RCC 7860 (cell line): ENCODE data around the gene RHBDD2.
"Not testable (repeated sequence)": the region's sequence is repeated elsewhere in the genome, so short reads cannot be mapped to it uniquely, and the experiment has no call there.

Experiments
- DNase-seq: peaks from one replicate; pipeline ENCODE4 v3.0.0-alpha.2; 2015; ENCODE audit warnings: low spot score
- FAIRE-seq: peaks from 2 replicates; lab custom pipeline; 2012; peaks lifted over from hg19 to GRCh38; lab: Jason Lieb, UNC

Gene RHBDD2

DNA sequence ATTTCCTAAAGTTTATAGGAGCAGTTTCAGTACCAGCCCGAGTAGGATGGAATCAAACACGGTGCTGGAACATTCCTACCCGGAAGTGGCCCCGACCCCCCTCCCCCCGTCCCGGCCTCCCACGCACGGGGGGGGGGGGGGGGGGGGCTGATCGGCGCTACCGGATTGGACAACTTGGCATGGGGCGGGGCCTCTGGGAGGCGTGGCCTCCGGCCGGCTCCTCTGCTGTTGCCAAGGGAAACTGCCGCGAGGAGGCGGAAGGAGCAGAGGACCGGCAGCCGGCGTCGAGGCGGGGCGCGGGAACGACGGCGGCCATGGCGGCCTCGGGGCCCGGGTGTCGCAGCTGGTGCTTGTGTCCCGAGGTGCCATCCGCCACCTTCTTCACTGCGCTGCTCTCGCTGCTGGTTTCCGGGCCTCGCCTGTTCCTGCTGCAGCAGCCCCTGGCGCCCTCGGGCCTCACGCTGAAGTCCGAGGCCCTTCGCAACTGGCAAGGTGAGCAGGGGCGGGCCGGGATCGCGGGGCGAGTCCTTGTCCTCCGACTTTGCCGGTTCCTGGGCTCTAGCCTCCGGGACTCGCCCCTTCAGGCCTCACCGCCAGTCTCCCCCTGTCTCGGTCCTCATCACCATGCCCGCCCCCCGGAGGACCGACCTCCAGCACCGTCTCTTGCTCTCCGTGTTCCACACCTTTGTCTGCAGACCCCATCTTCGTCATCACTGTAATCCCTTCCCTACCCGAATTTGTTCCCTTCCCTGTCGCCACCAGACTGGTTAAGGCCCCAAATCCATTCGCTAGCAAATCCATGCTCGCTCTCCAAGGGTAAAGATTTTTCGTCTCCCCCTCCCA, at the start of gene RHBDD2:
Gene RHBDD2 (plus strand): TSS at position 266 of the 843 bp plus-strand sequence. CDS start 49 bp downstream, at position 315.
- DNase-seq (peak; percentile 91), FAIRE-seq (no peak)

DNA sequence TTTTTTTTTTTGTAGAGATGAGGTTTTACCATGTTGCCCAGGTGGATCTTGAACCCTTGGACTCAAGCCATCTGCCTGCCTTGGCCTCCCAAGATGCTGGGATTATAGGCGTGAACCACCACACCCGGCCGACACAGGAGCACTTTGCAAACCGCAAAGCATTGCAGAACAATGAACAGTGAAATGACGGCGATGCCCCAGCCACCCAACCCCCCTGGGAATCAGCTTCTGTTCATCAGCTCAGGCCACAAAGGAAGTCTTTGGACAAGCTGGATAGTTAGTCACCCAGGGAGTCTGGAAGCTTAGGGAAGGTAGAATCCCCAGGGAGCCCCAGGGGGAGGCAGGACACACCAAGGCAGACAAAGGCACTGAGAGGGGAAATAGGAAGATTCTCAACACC, 49.2 kb upstream of the RHBDD2 start:
- FAIRE-seq (peak; percentile 90), DNase-seq (peak; percentile 84)

DNA sequence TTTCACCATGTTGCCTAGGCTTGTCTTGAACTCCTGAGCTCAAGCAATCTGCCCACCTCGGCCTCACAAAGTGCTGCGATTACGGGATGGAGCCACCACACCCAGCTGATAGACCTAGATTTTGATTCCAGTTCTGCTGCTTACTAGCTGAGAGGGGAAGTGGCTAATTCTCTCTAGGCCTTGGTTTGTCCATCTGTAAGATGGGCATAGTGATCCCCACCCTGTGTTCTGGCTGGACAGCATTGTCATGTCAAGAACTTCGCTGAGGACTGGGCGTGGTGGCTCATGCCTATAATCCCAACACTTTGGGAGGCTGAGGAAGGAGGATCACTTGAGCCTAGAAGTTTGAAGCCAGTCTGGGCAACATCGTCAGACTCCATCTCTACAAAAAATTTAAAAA, 47.9 kb upstream of the RHBDD2 start:
- FAIRE-seq (no peak), DNase-seq (no peak)

DNA sequence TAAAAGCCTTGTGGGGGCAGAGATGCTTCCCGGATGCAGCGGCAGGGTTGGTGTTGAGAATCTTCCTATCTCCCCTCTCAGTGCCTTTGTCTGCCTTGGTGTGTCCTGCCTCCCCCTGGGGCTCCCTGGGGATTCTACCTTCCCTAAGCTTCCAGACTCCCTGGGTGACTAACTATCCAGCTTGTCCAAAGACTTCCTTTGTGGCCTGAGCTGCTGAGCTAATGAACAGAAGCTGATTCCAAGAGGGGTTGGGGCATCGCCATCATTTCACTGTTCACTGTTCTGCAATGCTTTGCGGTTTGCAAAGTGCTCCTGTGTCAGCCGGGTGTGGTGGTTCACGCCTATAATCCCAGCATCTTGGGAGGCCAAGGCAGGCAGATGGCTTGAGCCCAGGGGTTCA, 45.2 kb upstream of the RHBDD2 start:
- DNase-seq: peak; percentile 41
- not testable (repeated sequence) for FAIRE-seq

DNA sequence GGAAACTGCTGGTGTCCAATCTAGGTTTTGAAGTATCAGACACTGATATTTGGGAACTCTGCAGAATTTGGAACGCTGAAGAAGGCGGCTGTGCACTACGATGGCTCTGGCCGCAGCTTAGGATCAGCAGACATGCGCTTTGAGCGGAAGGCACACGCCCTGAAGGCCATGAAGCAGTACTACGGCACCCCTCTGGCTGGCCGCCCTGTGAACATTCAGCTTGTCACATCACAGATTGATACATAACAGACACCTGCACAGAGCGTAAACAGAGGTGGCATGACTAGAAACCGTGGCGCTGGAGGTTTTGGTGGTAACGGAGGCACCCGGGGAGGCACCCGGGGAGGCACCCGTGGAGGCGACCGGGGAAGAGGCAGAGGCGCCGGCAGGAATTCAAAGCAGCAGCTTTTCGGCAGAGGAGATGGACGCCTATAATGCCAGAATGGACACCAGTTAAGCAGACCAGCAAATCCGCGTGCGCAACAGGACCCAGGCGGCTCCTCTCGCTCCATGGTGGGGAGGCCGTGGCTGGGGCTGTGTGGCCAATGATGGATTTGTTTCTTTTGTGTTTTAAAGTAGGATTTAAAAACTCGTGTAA, 43.0 kb upstream of the RHBDD2 start:
- DNase-seq (no peak), FAIRE-seq (no peak)

DNA sequence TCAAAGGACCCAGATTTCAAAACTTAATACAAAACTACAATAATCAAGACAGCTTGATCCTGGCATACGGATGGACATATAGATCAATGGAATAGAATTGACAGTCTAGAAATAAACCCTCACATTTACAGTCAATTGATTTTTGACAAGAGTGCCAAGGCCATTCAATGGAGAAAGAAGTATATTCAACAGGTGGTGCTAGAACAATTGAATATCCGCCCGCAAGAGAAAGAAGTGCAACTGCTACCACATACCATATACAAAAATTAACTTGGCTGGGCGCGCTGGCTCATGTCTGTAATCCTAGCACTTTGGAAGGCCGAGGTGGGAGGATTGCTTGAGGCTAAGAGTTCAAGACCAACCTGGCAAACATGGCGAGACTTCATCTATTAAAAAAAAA, 42.0 kb upstream of the RHBDD2 start:
- DNase-seq (no peak), FAIRE-seq (no peak)

DNA sequence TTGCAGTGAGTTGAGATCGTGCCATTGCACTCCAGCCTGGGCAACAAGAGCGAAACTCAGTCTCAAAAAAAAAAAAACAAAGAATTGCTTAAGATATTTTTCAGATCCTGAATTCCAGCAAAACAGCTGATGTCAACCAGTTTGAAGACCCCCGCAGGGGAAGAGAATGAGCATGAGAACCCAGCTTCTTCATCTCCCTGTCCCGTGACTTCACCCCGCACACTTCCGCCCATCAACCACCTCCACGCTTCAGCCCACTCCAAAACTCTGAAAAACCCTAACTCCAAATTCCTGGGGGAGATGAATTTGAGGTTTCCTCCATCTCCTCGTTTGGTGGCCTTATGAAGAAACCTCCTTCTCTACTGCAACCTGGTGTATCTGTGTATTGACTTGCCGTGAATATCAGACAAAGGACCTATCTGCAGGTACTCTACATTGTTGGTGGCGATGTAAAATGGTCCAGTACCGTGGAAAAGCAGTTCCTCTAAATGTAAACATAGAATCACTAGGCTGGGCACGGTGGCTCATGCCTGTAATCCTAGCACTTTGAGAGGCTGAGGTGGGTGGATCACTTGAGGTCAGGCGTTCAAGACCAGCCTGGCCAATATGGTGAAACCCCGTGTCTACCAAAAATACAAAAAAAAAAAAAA, 40.4 kb upstream of the RHBDD2 start:
- not testable (repeated sequence) for FAIRE-seq, DNase-seq

DNA sequence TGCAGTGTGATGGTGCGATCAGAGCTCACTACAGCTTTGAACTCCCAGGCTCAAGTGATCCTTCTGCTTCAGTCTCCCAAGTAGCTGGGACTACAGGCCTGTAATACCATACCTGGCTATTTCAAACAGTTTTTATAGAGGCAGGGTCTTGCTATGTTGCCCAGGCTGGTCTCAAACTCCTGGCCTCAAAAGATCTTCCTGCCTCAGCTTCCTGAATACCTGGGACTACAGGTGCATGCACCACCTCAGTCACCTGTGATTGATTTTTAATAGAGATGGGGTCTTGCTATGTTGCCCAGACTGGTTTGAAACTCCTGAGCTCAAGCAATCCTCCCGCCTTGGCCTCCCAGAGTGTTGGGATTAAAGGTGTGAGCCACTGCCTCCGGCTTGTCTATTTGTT, 38.8 kb upstream of the RHBDD2 start:
- DNase-seq: no peak
- no peak for FAIRE-seq

DNA sequence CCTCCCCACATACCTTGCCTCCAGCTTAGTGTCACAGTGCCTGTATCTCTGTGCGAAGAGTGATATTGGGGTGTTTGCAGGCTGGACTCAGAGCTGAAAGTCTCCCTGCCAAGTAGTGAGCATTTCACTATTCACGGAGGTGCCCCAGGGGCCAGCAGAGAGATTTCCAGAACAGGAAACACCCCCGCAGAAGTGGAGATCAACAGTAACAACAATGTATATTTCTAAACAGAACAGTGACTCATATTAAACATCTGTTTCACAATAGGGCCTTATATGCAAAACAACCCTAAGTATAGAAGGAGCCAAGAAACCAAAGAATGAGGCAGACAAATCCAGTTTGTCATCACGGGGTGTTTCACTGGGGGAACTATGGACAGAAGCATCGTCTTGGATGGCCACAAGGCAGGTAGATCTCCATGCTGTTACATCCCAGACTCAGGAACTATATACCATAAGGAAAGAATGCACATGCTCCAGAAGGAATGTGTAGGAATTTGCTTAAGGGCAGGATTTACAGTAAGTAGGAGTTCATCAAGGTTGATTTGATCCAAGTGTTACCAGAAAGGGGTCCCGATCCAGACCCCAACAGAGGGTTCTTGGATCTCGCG, 35.9 kb upstream of the RHBDD2 start:
- FAIRE-seq: no peak
- no peak for DNase-seq

DNA sequence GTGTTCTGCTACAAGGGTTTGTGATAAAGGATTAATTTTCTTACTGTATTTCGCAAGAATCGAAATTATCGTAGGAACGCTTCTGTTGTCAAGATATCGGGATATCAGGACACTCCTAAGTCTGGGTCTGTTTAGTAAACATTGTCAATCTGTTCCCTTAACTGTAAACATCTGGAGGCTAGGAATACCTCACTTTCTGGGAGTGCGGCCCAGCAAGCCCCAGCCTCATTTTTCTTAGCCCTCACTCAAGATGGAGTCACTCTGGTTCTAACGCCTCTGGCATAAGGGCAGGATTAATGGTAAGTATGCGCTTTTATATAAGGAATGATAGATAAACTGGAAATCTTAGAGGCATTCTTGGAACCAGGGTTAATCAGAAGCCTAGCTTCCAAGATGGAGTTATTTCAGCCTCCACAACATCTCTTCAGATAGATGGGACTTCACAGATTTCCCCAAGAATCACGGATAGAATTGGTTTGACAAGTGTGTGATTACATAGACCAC, 35.2 kb upstream of the RHBDD2 start:
- DNase-seq: no peak
- FAIRE-seq: no peak

DNA sequence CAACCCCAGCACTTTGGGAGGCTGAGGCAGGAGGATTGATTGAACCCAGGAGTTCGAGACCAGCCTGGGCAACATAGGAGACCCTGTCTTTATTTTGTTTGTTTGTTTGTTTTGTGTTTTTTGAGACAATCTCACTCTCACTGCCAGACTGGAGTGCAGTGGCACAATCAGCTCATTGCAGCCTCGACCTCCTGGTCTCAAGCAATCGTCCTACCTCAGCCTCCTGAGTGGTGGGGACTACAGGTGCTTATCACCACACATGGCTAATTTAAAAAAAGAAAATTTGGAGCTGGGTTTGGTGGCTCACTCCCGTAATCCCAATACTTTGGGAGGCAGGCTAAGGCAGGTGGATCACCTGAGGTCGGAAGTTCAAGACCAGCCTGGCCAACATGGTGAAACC, 34.7 kb upstream of the RHBDD2 start:
- no peak for DNase-seq
- no peak for FAIRE-seq

DNA sequence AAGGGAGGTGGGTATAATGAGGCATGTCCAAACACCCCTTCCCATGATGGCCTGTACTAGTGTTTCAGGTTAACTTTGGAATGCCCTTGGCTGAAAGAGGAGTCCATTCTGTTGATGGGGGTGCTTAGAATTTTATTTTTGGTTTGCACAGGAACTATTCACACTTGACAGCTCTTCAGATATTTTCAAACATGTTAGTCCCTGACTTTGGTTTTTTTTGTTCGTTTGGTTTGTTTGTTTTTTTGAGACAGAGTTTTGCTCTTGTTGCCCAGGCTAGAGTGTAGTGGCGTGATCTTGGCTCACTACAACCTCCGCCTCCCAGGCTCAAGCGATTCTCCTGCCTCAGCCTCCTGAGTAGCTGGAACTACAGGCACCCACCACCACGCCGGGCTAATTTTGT, 33.7 kb upstream of the RHBDD2 start:
- DNase-seq, FAIRE-seq: not testable (repeated sequence)

DNA sequence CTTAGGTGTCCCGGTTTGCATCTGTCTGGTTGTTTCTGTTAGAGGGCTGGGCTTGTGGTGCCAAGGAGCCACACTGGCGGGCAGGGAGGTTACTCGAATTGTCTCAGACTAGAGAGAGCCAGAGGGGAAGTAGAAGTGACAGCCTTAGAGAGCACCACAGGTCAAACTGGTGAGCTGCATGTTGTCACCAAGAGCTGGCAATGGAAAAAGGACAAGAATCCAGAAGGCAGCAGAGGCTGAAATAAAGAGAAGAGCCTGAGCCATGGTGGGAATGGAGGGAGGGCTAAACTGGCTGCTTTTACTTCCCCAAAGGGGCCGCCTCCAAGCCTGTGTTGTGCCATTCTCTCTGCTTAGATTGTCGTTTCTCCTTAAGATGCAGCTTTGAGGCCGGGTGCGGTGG, 31.1 kb upstream of the RHBDD2 start:
- FAIRE-seq: no peak
- no peak for DNase-seq

DNA sequence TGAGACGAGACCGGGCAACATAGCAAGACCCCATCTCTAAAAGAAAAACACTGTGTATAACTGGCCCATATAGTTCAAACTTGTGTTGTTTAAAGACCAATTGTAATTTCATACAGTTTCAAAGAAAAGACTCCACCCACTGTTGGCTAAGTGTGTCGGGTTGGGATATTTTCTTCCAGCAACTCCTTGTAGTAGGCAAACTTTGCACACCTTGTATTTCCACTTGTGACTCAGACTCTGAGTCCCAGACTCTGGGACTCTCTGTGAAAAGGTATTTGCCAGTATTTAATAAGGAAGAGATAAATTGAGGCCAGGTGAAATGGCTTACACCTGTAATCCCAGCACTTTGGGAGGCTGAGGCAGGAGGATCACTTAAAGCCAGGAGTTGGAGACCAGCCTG, 29.3 kb upstream of the RHBDD2 start:
- FAIRE-seq (no peak), DNase-seq (no peak)

DNA sequence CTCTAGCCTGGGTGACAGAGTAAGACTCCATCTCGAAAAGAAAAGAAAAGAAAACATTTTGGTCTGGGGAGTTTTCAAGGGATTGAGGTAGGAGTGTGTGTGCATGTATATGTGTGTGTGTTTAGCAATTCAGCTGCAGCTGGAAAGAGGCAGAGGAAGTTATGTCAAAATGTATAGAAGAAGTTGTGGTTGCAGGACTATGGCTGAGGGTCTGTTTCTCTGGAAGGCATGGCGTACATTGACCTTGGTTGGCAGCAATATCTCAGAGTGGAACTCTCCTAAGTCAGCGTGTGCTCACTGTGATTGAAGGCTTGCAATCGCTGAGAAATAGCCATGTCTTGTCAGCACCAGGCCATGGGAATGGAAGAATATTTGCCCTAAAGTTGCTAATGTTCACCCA, 28.6 kb upstream of the RHBDD2 start:
- DNase-seq (no peak), FAIRE-seq (no peak)

DNA sequence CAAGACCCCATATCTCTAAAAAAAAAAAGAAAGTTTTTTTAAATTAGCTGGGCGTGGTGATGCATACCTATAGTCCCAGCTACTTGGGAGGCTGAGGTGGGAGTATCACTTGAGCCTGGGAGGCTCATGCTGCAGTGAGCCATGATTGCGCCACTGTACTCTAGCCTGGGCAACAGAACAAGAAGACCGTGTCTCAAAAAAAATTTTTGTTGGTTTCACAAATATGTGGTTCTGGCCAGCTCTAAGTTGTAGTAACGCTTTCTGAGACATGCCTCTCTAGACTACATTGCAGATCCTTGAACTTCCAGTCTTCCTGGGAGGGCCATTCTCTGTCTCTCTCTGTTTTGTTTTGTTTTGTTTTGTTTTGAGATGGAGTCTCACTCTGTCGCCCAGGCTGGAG, 24.6 kb upstream of the RHBDD2 start:
- DNase-seq (no peak), FAIRE-seq (no peak)

DNA sequence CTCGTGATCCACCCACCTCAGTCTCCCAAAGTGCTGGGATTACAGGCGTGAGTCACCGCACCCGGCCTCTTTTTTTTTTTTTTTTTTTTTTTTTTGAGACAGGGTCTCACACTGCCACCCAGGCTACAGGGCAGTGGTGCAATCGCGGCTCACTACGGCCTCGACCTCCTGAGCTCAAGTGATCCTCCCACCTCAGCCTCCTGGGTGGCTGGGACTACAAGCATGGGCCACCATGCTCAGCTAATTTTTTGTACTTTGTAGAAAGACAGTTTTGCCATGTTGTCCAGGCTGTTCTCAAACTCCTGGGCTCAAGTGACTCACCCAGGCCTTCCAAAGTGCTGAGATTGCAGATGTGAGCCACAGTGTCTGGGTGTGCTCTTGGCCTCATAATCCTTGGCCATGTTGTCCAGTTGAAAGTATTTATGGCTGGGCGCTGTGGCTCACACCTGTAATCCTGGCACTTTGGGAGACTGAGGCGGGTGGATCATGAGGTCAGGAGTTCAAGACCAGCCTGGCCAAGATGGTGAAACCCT, 24.0 kb upstream of the RHBDD2 start:
- DNase-seq, FAIRE-seq: not testable (repeated sequence)

DNA sequence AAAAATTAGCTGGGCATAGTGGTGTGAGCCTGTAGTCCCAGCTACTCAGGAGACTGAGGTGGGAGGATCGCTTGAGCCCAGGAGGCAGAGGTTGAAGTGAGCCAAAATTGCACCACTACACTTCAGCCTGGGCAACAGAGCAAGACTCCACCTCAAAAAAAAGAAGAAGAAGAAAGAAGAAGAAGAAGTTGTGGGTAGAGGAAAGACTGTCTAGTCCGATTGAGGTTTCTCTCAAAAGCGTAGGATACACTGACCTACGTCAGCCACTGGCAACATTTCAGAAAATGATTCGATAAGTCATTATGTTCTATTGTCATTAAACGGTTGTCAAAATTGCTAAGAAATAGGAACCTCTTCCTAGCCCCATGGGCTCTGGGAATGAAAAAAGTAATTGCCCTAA, 22.3 kb upstream of the RHBDD2 start:
- FAIRE-seq (no peak), DNase-seq (no peak)

DNA sequence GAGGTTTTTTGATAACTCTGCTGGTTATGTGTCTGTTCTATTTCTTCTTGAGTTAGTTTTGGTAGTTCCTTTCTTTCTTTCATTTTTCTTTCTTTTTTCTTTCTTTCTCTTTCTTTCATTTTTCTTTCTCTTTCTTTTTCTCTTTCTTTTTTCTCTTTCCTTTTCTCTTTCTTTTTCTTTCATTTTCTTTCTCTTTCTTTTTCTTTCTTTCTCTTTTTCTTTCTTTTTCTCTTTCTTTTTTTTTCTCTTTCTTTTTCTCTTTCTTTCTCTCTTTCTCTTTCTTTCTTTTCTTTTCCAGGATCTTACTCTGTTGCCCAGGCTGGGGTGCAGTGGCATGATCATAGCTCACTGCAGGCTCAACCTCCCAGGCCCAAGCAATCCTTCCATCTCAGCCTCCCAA, 20.4 kb upstream of the RHBDD2 start:
- no peak for FAIRE-seq
- DNase-seq: no peak

DNA sequence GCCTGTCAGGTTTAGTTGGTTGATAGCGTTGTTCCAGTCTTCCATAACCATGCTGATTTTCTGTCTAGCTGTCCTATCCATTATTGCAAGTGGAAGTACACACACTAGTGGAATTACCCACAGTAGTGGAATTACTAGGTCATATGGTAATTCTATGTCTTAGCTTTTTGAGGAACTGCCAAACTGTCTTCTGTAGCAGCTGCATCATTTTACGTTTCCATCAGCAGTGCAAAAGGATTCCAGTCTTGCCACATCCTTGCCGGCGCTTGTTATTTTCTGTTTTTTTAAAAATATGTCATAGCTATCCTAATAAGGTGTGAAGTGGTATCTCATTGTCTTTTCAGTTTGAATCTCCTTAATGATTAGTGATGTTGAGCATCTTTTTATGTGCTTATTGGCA, 17.2 kb upstream of the RHBDD2 start:
- DNase-seq: no peak
- FAIRE-seq: no peak

DNA sequence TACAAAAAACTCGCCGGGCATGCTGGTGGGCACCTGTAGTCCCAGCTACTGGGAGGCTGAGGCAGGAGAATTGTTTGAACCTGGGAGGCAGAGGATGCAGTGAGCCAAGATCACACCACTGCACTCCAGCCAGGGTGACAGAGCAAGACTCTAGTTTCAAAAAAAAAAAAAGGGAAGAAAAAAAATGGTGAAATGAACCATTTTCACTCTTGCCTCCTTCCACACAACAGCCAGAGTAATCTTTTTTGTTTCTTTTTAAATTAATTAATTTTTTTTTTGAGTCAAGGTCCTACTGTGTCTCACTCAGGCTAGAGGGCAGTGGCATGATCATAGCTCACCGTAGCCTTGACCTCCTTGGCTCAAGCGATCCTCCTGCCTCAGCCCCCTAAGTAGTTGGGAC, 14.6 kb upstream of the RHBDD2 start:
- not testable (repeated sequence) for FAIRE-seq, DNase-seq
